K562 (cell line): ENCODE results near the gene UBE2QL1. TPM values are rescaled to one million over a fixed set of nuclear protein-coding genes. Genes with fewer than 3 reads are reported as not detected.

Source experiments
- CCNT2 ChIP-seq: IDR thresholded peaks from 2 replicates; pipeline ENCODE4 v1.6.1; 2011; ENCODE audit warnings: borderline replicate concordance, low read depth, mild to moderate bottlenecking, moderate library complexity, mixed read lengths, low read length; ENCODE audit not compliant: insufficient read length; ENCODE audit errors: extremely low read depth
- DNMT1 ChIP-seq: fragments of 450-650 bp; IDR thresholded peaks from 2 replicates; pipeline ENCODE4 v1.6.1; 2016; ENCODE audit warnings: antibody characterized with exemption, mild to moderate bottlenecking
- ELF1 ChIP-seq: fragments of 200-800 bp; sonication (Bioruptor generic); IDR thresholded peaks from 2 replicates; pipeline ENCODE4 v1.6.1; 2016; ENCODE audit warnings: missing genetic modification characterization, missing compliant biosample characterization
- FIP1L1 ChIP-seq: fragments of 200-400 bp; formaldehyde crosslinking; IDR thresholded peaks from 2 replicates; pipeline ENCODE4 v1.6.1; 2018; ENCODE audit warnings: mild to moderate bottlenecking, low read depth, low read length; ENCODE audit not compliant: poor library complexity, severe bottlenecking
- GABPA ChIP-seq: fragments of 200-800 bp; sonication (Bioruptor generic); conservative IDR thresholded peaks from 2 replicates; pipeline ENCODE4 v1.6.1; 2016; ENCODE audit warnings: low read depth, missing genetic modification characterization, missing compliant biosample characterization
- HDAC8 ChIP-seq: fragments of 450-650 bp; IDR thresholded peaks from 2 replicates; pipeline ENCODE4 v1.6.1; 2016; ENCODE audit warnings: mild to moderate bottlenecking, missing genetic modification characterization, moderate library complexity, missing compliant biosample characterization
- PCBP2 ChIP-seq: fragments of 200-400 bp; formaldehyde crosslinking; IDR thresholded peaks from 2 replicates; pipeline ENCODE4 v1.6.1; 2018; ENCODE audit warnings: low read length, low read depth, mild to moderate bottlenecking, moderate library complexity; ENCODE audit not compliant: poor library complexity, severe bottlenecking
- POLR2G ChIP-seq: fragments of 200-400 bp; formaldehyde crosslinking; IDR thresholded peaks from 2 replicates; pipeline ENCODE4 v1.6.1; 2017; ENCODE audit warnings: low read depth, mild to moderate bottlenecking, antibody characterized with exemption, low read length, moderate library complexity
- ZFP1 ChIP-seq: fragments of 450-650 bp; formaldehyde crosslinking; IDR thresholded peaks from 2 replicates; pipeline ENCODE4 v1.4.0; 2020; ENCODE audit warnings: mild to moderate bottlenecking, mixed read lengths
- polyA plus RNA-seq, 8 experiments: library from polyadenylated mRNA; depleted of rRNA in 4 of 8; stranded (reverse) in 5 of 8; unstranded in 3 of 8; fragments of >200 nt; fragmentation: Nextera tagmentation in 2 of 8; fragmentation: Illumina TruSeq in 1 of 8; extraction: Ambion mirVana in 2 of 8; extraction: Trizol in 1 of 8; gene quantifications; 2 replicates each; pipeline versions ENCODE4 v1.2.1 to v1.2.3, GENCODE V29; 2011 to 2014; ENCODE audit warnings: inconsistent platforms in 1 of 8, missing spikeins in 1 of 8
- total RNA-seq, 7 experiments: library from RNA; depleted of rRNA in 6 of 7; stranded (reverse); fragments of >200 nt in 6 of 7; fragmentation: Illumina TruSeq in 2 of 7; extraction: Trizol in 2 of 7; gene quantifications; 2 replicates each; pipeline versions ENCODE4 v1.2.1 to v1.2.3, GENCODE V29; 2011 to 2021; ENCODE audit warnings: low replicate concordance in 1 of 7
- TF ChIP-seq, protein P1 (sequence below): fragments of 250-450 bp; sonication (Bioruptor Pico); IDR thresholded peaks from 2 replicates; pipeline ENCODE4 v1.4.0; 2020
- TF ChIP-seq, protein P2 (sequence below), 2 experiments: fragments of 450-650 bp; formaldehyde crosslinking in 1 of 2; IDR thresholded peaks; 2 replicates each; pipeline versions ENCODE4 v1.4.0 to v1.6.1; 2014 to 2020; ENCODE audit warnings: mild to moderate bottlenecking in 2 of 2, borderline replicate concordance in 1 of 2, low read depth in 1 of 2
- TF ChIP-seq, protein P3 (sequence below), 2 experiments: fragments of 450-650 bp; conservative IDR thresholded peaks; 2 replicates each; pipeline ENCODE4 v1.6.1; 2017; ENCODE audit warnings: mild to moderate bottlenecking in 2 of 2, moderate library complexity in 2 of 2

UBE2QL1 gene
- total and polyA plus RNA-seq, 9 of the 15 experiments (the other 6 are each of a cell fraction or from before 2014, with no cell fraction given), result not detected

DNA sequence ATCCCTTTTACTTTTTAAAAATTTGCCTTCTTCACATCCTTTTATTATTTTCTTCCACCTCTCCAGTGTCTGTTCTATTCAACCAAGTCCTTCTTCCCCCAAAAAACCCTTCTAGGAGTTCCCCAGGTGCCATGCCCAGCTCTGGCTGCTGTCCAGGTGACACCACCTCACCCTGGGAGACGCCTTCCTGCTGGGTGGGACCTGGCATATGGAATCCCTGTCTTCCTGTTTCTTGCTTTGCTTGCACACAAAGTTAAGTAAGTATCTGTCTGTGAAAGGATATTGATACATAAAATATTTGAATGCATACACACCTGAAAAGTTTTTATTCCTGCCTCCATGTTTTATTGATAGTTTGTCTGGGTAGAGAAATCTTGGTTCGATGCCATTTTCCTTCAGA, 47.2 kb upstream of the UBE2QL1 start (continued):
- TF ChIP-seq, protein P1, sequence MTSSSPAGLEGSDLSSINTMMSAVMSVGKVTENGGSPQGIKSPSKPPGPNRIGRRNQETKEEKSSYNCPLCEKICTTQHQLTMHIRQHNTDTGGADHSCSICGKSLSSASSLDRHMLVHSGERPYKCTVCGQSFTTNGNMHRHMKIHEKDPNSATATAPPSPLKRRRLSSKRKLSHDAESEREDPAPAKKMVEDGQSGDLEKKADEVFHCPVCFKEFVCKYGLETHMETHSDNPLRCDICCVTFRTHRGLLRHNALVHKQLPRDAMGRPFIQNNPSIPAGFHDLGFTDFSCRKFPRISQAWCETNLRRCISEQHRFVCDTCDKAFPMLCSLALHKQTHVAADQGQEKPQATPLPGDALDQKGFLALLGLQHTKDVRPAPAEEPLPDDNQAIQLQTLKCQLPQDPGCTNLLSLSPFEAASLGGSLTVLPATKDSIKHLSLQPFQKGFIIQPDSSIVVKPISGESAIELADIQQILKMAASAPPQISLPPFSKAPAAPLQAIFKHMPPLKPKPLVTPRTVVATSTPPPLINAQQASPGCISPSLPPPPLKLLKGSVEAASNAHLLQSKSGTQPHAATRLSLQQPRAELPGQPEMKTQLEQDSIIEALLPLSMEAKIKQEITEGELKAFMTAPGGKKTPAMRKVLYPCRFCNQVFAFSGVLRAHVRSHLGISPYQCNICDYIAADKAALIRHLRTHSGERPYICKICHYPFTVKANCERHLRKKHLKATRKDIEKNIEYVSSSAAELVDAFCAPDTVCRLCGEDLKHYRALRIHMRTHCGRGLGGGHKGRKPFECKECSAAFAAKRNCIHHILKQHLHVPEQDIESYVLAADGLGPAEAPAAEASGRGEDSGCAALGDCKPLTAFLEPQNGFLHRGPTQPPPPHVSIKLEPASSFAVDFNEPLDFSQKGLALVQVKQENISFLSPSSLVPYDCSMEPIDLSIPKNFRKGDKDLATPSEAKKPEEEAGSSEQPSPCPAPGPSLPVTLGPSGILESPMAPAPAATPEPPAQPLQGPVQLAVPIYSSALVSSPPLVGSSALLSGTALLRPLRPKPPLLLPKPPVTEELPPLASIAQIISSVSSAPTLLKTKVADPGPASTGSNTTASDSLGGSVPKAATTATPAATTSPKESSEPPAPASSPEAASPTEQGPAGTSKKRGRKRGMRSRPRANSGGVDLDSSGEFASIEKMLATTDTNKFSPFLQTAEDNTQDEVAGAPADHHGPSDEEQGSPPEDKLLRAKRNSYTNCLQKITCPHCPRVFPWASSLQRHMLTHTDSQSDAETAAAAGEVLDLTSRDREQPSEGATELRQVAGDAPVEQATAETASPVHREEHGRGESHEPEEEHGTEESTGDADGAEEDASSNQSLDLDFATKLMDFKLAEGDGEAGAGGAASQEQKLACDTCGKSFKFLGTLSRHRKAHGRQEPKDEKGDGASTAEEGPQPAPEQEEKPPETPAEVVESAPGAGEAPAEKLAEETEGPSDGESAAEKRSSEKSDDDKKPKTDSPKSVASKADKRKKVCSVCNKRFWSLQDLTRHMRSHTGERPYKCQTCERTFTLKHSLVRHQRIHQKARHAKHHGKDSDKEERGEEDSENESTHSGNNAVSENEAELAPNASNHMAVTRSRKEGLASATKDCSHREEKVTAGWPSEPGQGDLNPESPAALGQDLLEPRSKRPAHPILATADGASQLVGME (CRISPR knock-in tag), result no peak
- TF ChIP-seq ELF1, result no peak
- TF ChIP-seq DNMT1, result no peak
- no peak for TF ChIP-seq PCBP2
- TF ChIP-seq, protein P2, sequence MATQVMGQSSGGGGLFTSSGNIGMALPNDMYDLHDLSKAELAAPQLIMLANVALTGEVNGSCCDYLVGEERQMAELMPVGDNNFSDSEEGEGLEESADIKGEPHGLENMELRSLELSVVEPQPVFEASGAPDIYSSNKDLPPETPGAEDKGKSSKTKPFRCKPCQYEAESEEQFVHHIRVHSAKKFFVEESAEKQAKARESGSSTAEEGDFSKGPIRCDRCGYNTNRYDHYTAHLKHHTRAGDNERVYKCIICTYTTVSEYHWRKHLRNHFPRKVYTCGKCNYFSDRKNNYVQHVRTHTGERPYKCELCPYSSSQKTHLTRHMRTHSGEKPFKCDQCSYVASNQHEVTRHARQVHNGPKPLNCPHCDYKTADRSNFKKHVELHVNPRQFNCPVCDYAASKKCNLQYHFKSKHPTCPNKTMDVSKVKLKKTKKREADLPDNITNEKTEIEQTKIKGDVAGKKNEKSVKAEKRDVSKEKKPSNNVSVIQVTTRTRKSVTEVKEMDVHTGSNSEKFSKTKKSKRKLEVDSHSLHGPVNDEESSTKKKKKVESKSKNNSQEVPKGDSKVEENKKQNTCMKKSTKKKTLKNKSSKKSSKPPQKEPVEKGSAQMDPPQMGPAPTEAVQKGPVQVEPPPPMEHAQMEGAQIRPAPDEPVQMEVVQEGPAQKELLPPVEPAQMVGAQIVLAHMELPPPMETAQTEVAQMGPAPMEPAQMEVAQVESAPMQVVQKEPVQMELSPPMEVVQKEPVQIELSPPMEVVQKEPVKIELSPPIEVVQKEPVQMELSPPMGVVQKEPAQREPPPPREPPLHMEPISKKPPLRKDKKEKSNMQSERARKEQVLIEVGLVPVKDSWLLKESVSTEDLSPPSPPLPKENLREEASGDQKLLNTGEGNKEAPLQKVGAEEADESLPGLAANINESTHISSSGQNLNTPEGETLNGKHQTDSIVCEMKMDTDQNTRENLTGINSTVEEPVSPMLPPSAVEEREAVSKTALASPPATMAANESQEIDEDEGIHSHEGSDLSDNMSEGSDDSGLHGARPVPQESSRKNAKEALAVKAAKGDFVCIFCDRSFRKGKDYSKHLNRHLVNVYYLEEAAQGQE (IDR thresholded peaks at IDR 0.05; ENCODE audit: borderline replicate concordance), result no peak
- TF ChIP-seq, protein P2 (CRISPR knock-in tag; IDR thresholded peaks at IDR 0.05; ENCODE audit: low read depth), result no peak
- no peak for TF ChIP-seq CCNT2
- TF ChIP-seq FIP1L1, result no peak
- no peak for TF ChIP-seq POLR2G
- no peak for TF ChIP-seq ZFP1 (CRISPR knock-in tag)
- no peak for TF ChIP-seq GABPA (tag)
- TF ChIP-seq, protein P3, sequence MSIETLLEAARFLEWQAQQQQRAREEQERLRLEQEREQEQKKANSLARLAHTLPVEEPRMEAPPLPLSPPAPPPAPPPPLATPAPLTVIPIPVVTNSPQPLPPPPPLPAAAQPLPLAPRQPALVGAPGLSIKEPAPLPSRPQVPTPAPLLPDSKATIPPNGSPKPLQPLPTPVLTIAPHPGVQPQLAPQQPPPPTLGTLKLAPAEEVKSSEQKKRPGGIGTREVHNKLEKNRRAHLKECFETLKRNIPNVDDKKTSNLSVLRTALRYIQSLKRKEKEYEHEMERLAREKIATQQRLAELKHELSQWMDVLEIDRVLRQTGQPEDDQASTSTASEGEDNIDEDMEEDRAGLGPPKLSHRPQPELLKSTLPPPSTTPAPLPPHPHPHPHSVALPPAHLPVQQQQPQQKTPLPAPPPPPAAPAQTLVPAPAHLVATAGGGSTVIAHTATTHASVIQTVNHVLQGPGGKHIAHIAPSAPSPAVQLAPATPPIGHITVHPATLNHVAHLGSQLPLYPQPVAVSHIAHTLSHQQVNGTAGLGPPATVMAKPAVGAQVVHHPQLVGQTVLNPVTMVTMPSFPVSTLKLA (conservative IDR thresholded peaks at IDR 0.05), result no peak
- no peak for TF ChIP-seq HDAC8 (tag)
